ENCODE results near the gene FAM118A.
"Not testable (repeated sequence)": the region's sequence is repeated elsewhere in the genome, so short reads cannot be mapped to it uniquely, and the experiment has no call there.

DNA sequence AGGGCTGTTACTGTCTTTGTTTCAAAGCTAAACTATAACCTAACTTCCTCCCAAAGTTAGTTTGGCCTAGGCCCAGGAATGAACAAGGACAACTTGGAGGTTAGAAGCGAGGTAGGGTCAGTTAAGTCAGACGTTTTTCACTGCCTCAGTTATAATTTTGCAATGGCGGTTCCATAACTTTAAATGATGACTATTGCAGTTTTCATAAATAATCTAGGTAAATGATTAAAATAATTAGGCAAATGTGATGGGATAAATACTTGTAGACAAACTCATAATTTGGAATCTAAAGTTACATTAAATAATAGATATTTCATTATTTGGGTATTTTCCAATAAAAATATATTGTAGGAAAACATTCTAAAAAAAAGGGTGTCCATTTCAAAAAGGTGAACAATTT lies 63.9 kb downstream of the FAM118A start:
- TF ChIP-seq CTCF (IDR thresholded peaks at IDR 0.05; ENCODE audit: low read length); EZH2 (IDR thresholded peaks at IDR 0.05; ENCODE audit: borderline replicate concordance, low read length): not testable (repeated sequence)
